Measurements from ENCODE around the gene LNPEP.

DNA sequence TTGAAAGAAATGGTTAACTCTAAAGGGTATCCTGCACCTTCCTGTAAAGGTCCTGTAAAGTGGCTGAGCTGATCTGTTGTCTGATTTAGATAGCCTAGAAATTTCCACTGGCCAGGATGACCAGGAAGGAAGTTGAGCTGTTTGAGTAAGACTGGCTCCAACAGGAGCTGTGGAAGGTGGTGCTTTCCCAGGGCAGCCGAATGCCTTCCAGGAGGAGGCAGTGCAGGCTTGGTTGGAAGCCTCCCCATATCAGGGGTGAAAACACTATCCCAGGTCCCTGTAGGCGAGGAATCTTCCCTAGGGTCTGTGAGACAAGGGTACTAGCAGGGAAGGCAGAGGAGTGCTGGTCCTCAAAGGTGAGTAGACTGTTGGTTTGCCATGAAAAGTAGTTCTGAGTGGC lies 108.2 kb downstream of the LNPEP start:
- TF ChIP-seq, protein P1, sequence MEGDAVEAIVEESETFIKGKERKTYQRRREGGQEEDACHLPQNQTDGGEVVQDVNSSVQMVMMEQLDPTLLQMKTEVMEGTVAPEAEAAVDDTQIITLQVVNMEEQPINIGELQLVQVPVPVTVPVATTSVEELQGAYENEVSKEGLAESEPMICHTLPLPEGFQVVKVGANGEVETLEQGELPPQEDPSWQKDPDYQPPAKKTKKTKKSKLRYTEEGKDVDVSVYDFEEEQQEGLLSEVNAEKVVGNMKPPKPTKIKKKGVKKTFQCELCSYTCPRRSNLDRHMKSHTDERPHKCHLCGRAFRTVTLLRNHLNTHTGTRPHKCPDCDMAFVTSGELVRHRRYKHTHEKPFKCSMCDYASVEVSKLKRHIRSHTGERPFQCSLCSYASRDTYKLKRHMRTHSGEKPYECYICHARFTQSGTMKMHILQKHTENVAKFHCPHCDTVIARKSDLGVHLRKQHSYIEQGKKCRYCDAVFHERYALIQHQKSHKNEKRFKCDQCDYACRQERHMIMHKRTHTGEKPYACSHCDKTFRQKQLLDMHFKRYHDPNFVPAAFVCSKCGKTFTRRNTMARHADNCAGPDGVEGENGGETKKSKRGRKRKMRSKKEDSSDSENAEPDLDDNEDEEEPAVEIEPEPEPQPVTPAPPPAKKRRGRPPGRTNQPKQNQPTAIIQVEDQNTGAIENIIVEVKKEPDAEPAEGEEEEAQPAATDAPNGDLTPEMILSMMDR (IDR thresholded peaks at IDR 0.05): no peak
- TF ChIP-seq EZH2 (IDR thresholded peaks at IDR 0.05; ENCODE audit: borderline replicate concordance, insufficient read depth, low read depth, low read length, poor library complexity, severe bottlenecking): no peak

Data from B cell (primary cell).